ENCODE measurements around the gene KLF17.
"Not testable (repeated sequence)": the region's sequence is repeated elsewhere in the genome, so short reads cannot be mapped to it uniquely, and the experiment has no call there.

The KLF17 gene

GRCh38 chr1:44117272-44117671 is 1.3 kb upstream of the KLF17 start:
- DNase-seq; ATAC-seq (replicated peaks); H3K9me3 Mint-ChIP-seq; H3K36me3 Mint-ChIP-seq (ENCODE audit: insufficient read depth); H3K4me3 Mint-ChIP-seq; H3K4me1 Mint-ChIP-seq (ENCODE audit: low read depth in 2 of 2); H3K27ac Mint-ChIP-seq: not testable (repeated sequence)
- peaks cover 4 to 36% of the 10 kb centered on the region in 2 donors for H3K27me3 Mint-ChIP-seq

GRCh38 chr1:44119525-44119924 is 904 bp downstream of the KLF17 start:
- no peaks in the 10 kb centered on the region for H3K36me3 Mint-ChIP-seq (ENCODE audit: insufficient read depth)
- H3K27me3 Mint-ChIP-seq = peaks cover 12 to 34% of the 10 kb centered on the region in 2 donors
- no peak for ATAC-seq (replicated peaks)
- no peak overlapping the region for H3K4me3 Mint-ChIP-seq
- no peak for DNase-seq
- peaks cover 0 to 1% of the 10 kb centered on the region in 2 donors for H3K4me1 Mint-ChIP-seq (ENCODE audit: low read depth in 2 of 2)
- H3K27ac Mint-ChIP-seq = no peak overlapping the region
- no peaks in the 10 kb centered on the region for H3K9me3 Mint-ChIP-seq

- H3K27me3 Mint-ChIP-seq = peaks cover 16 to 38% of the 10 kb centered on the region in 2 donors
- H3K36me3 Mint-ChIP-seq (ENCODE audit: insufficient read depth) = no peaks in the 10 kb centered on the region
- H3K4me3 Mint-ChIP-seq = no peak overlapping the region
- peaks cover 0 to 1% of the 10 kb centered on the region in 2 donors for H3K4me1 Mint-ChIP-seq (ENCODE audit: low read depth in 2 of 2)
- no peaks in the 10 kb centered on the region for H3K9me3 Mint-ChIP-seq
- H3K27ac Mint-ChIP-seq = no peak overlapping the region
- ATAC-seq (replicated peaks) (no peak), DNase-seq (no peak)
Observed at GRCh38 chr1:44120398-44120949, 1.9 kb downstream of the KLF17 start.

GRCh38 chr1:44129616-44130500 is 11.2 kb downstream of the KLF17 start:
- H3K36me3 Mint-ChIP-seq (ENCODE audit: insufficient read depth) = no peaks in the 10 kb centered on the region
- H3K4me1 Mint-ChIP-seq (ENCODE audit: low read depth in 2 of 2) = peaks cover 0 to 4% of the 10 kb centered on the region in 2 donors
- H3K4me3 Mint-ChIP-seq = no peak overlapping the region
- DNase-seq (no peak), ATAC-seq (replicated peaks) (no peak)
- H3K27me3 Mint-ChIP-seq = peaks cover 61 to 81% of the 10 kb centered on the region in 2 donors
- no peak overlapping the region for H3K27ac Mint-ChIP-seq
- H3K9me3 Mint-ChIP-seq = no peaks in the 10 kb centered on the region

GRCh38 chr1:44131411-44131810 is 12.8 kb downstream of the KLF17 start:
- no peak for DNase-seq
- H3K9me3 Mint-ChIP-seq = no peaks in the 10 kb centered on the region
- H3K27me3 Mint-ChIP-seq = peaks cover 51 to 67% of the 10 kb centered on the region in 2 donors
- no peak overlapping the region for H3K27ac Mint-ChIP-seq
- H3K36me3 Mint-ChIP-seq (ENCODE audit: insufficient read depth) = no peaks in the 10 kb centered on the region
- no peak overlapping the region for H3K4me3 Mint-ChIP-seq
- H3K4me1 Mint-ChIP-seq (ENCODE audit: low read depth in 2 of 2) = peaks cover 0 to 4% of the 10 kb centered on the region in 2 donors
- no peak for ATAC-seq (replicated peaks)

GRCh38 chr1:44134071-44134920 is 15.7 kb downstream of the KLF17 start:
- H3K4me1 Mint-ChIP-seq (ENCODE audit: low read depth in 2 of 2) = no peaks in the 10 kb centered on the region
- peaks cover 46 to 65% of the 10 kb centered on the region in 2 donors for H3K27me3 Mint-ChIP-seq
- no peaks in the 10 kb centered on the region for H3K36me3 Mint-ChIP-seq (ENCODE audit: insufficient read depth)
- no peak for ATAC-seq (replicated peaks)
- H3K4me3 Mint-ChIP-seq = no peak overlapping the region
- no peak for DNase-seq
- no peak overlapping the region for H3K27ac Mint-ChIP-seq
- no peaks in the 10 kb centered on the region for H3K9me3 Mint-ChIP-seq

- no peak overlapping the region for H3K4me3 Mint-ChIP-seq
- H3K27me3 Mint-ChIP-seq = peaks cover 30 to 62% of the 10 kb centered on the region in 2 donors
- no peaks in the 10 kb centered on the region for H3K4me1 Mint-ChIP-seq (ENCODE audit: low read depth in 2 of 2)
- H3K27ac Mint-ChIP-seq = no peak overlapping the region
- H3K9me3 Mint-ChIP-seq = no peaks in the 10 kb centered on the region
- no peaks in the 10 kb centered on the region for H3K36me3 Mint-ChIP-seq (ENCODE audit: insufficient read depth)
- DNase-seq (no peak), ATAC-seq (replicated peaks) (no peak)
Observed at GRCh38 chr1:44135886-44136285, 17.3 kb downstream of the KLF17 start.

- H3K27ac Mint-ChIP-seq = no peak overlapping the region
- H3K27me3 Mint-ChIP-seq = peaks cover 28 to 60% of the 10 kb centered on the region in 2 donors
- H3K9me3 Mint-ChIP-seq = no peaks in the 10 kb centered on the region
- ATAC-seq (replicated peaks) (no peak), DNase-seq (no peak)
- no peaks in the 10 kb centered on the region for H3K36me3 Mint-ChIP-seq (ENCODE audit: insufficient read depth)
- H3K4me3 Mint-ChIP-seq = no peak overlapping the region
- H3K4me1 Mint-ChIP-seq (ENCODE audit: low read depth in 2 of 2) = no peaks in the 10 kb centered on the region
Observed at GRCh38 chr1:44138239-44138638, 19.6 kb downstream of the KLF17 start.

- DNase-seq; H3K4me3 Mint-ChIP-seq; ATAC-seq (replicated peaks); H3K27ac Mint-ChIP-seq; H3K36me3 Mint-ChIP-seq (ENCODE audit: insufficient read depth); H3K9me3 Mint-ChIP-seq; H3K4me1 Mint-ChIP-seq (ENCODE audit: low read depth in 2 of 2): not testable (repeated sequence)
- peaks cover 28 to 49% of the 10 kb centered on the region in 2 donors for H3K27me3 Mint-ChIP-seq
Observed at GRCh38 chr1:44139565-44139964, 20.9 kb downstream of the KLF17 start.

- no peaks in the 10 kb centered on the region for H3K36me3 Mint-ChIP-seq (ENCODE audit: insufficient read depth)
- H3K27me3 Mint-ChIP-seq = peaks cover 28 to 49% of the 10 kb centered on the region in 2 donors
- no peak within 1 kb of the TSS for H3K27ac Mint-ChIP-seq
- H3K4me1 Mint-ChIP-seq (ENCODE audit: low read depth in 2 of 2) = no peaks in the 10 kb centered on the region
- no peak for ATAC-seq (replicated peaks)
- H3K4me3 Mint-ChIP-seq = no peak within 1 kb of the TSS
- peaks cover 9 to 11% of the 10 kb centered on the region in 2 donors for H3K9me3 Mint-ChIP-seq
- DNase-seq = no peak
Observed at GRCh38 chr1:44141531-44141930, 22.9 kb downstream of the KLF17 start, which contains the start of gene KLF18. KLF18 (minus strand) TSS chr1:44141631; CDS start chr1:44141631, 0 bp downstream.

- ATAC-seq (replicated peaks) (no peak), DNase-seq (no peak)
- Mint-ChIP-seq H3K36me3 (ENCODE audit: insufficient read depth) (peaks cover 3% of the 10 kb centered on the region), H3K4me1 (ENCODE audit: low read depth in 2 of 2) (no peaks in the 10 kb centered on the region), H3K27ac (no peak overlapping the region), H3K27me3 (peaks cover 27 to 31% of the 10 kb centered on the region in 2 donors), H3K9me3 (peaks cover 9 to 11% of the 10 kb centered on the region in 2 donors), H3K4me3 (no peak overlapping the region)
Observed at GRCh38 chr1:44144962-44145756, 26.5 kb downstream of the KLF17 start.

GRCh38 chr1:44146536-44147361 is 28.1 kb downstream of the KLF17 start:
- DNase-seq = no peak

More at GRCh38 chr1:44146536-44147361, 28.1 kb downstream of the KLF17 start:
- Mint-ChIP-seq H3K27me3 (peaks cover 27 to 31% of the 10 kb centered on the region in 2 donors), H3K36me3 (ENCODE audit: insufficient read depth) (peaks cover 3% of the 10 kb centered on the region), H3K4me3 (no peak overlapping the region), H3K4me1 (ENCODE audit: low read depth in 2 of 2) (no peaks in the 10 kb centered on the region), H3K9me3 (peaks cover 9 to 11% of the 10 kb centered on the region in 2 donors), H3K27ac (no peak overlapping the region)
- ATAC-seq (replicated peaks) = no peak

All from effector memory CD8-positive, alpha-beta T cell (primary cell).